K562 (cell line): Measurements from ENCODE around the gene TNFRSF13B. TPM values are rescaled to one million over a fixed set of nuclear protein-coding genes. Genes with fewer than 3 reads are reported as not detected.
A peak's percentile ranks its signal among the peaks of the same experiment; 100 is the strongest.
"Not testable (repeated sequence)": the region's sequence is repeated elsewhere in the genome, so short reads cannot be mapped to it uniquely, and the experiment has no call there.

Experiments used
- ATAC-seq: fragments of 200-7000 bp; cut with Tn5 transposase; 3 replicates; pipeline ENCODE4 v1.9.1; 2020; ENCODE audit warnings: moderate library complexity
- BruUV-seq: library from RNA; stranded (reverse); fragments of 400-500 nt; replicated peaks from 2 replicates; lab custom pipeline; 2021; lab: Mats Ljungman, UMichigan
- CTCF ChIA-PET: fragments of 300-600 bp; formaldehyde crosslinking; extraction: SDS; loops from one replicate; lab custom pipeline; 2021; ENCODE audit warnings: low intra/inter-chr PET ratio; lab: Yijun Ruan, JAX
- POLR2A ChIA-PET: fragments of 300-600, 350-650 bp; sonication (Branson Sonifier 250); formaldehyde crosslinking; extraction: SDS; loops from one replicate; lab custom pipeline; 2021; ENCODE audit warnings: antibody characterized with exemption, inconsistent platforms; lab: Yijun Ruan, JAX
- DNase-seq, 4 experiments: peaks; one replicate each; pipeline versions ENCODE4 v3.0.0 to v3.0.0-alpha.2; 2011 to 2018; ENCODE audit warnings: low spot score in 3 of 4, mixed read lengths in 3 of 4; ENCODE audit errors: extremely low read depth in 1 of 4
- FAIRE-seq: peaks from 2 replicates; lab custom pipeline; 2011; peaks lifted over from hg19 to GRCh38; lab: Jason Lieb, UNC
- H2AFZ ChIP-seq: 2 replicates; pipeline ENCODE4 v1.6.0; 2011; ENCODE audit warnings: low read depth, low read length, control low read depth, inconsistent platforms
- H3K27ac ChIP-seq: fragments of 200-600 bp; 3 replicates; pipeline ENCODE4 v1.8.0; 2011; ENCODE audit warnings: low read depth, mild to moderate bottlenecking, control low read depth, inconsistent platforms, low read length, moderate library complexity, mixed read lengths; ENCODE audit errors: extremely low read depth
- H3K27me3 ChIP-seq, 2 experiments: fragments of 300-600 bp in 1 of 2; 2 replicates in 1 of 2; 3 replicates in 1 of 2; pipeline versions ENCODE4 v1.6.0 to v1.8.0; 2011; ENCODE audit warnings: inconsistent platforms in 2 of 2, low read length in 2 of 2, mild to moderate bottlenecking in 1 of 2, mixed read lengths in 1 of 2, moderate library complexity in 1 of 2; ENCODE audit not compliant: control insufficient read depth in 2 of 2, insufficient read depth in 2 of 2
- H3K36me3 ChIP-seq: fragments of 300-600 bp; 3 replicates; pipeline ENCODE4 v1.8.0; 2011; ENCODE audit warnings: mild to moderate bottlenecking, low read length, inconsistent platforms; ENCODE audit not compliant: control insufficient read depth, insufficient read depth
- H3K4me1 ChIP-seq, 2 experiments: fragments of 200-600 bp in 1 of 2; replicated peaks in 1 of 2; 2 replicates in 1 of 2; 3 replicates in 1 of 2; pipeline versions ENCODE4 v1.5.1 to v1.8.0; 2011; ENCODE audit warnings: inconsistent platforms in 2 of 2, low read length in 2 of 2, mild to moderate bottlenecking in 1 of 2, mixed read lengths in 1 of 2, moderate library complexity in 1 of 2; ENCODE audit not compliant: control insufficient read depth in 2 of 2, insufficient read depth in 2 of 2
- H3K4me2 ChIP-seq: 2 replicates; pipeline ENCODE4 v1.6.1; 2011; ENCODE audit warnings: low read length, control low read depth, inconsistent platforms, mixed read lengths; ENCODE audit not compliant: insufficient read depth
- H3K4me3 ChIP-seq: fragments of 200-600 bp; sonication (generic), shearing (Covaris generic); 2 replicates; pipeline ENCODE4 v1.5.1; 2016; ENCODE audit warnings: control low read depth, inconsistent platforms
- H3K79me2 ChIP-seq: fragments of 200-600 bp; 3 replicates; pipeline ENCODE4 v1.8.0; 2011; ENCODE audit warnings: low read length, inconsistent platforms; ENCODE audit not compliant: control insufficient read depth, insufficient read depth
- H3K9ac ChIP-seq, 2 experiments: 2 replicates each; pipeline versions ENCODE4 v1.6.0 to v1.6.1; 2011; ENCODE audit warnings: low read depth in 2 of 2, low read length in 2 of 2, control low read depth in 1 of 2, inconsistent platforms in 1 of 2, mild to moderate bottlenecking in 1 of 2, mixed read lengths in 1 of 2; ENCODE audit not compliant: insufficient read depth in 1 of 2
- H3K9me1 ChIP-seq: one replicate; pipeline ENCODE4 v1.6.0; 2011; ENCODE audit warnings: inconsistent platforms, mild to moderate bottlenecking, low read length, moderate library complexity; ENCODE audit not compliant: control insufficient read depth, insufficient read depth
- H3K9me3 ChIP-seq: replicated peaks from 2 replicates; pipeline ENCODE4 v1.5.1; 2011; ENCODE audit warnings: low read depth, low read length, inconsistent platforms; ENCODE audit not compliant: control insufficient read depth, insufficient read depth
- H4K20me1 ChIP-seq: replicated peaks from 2 replicates; pipeline ENCODE4 v1.6.1; 2011; ENCODE audit warnings: low read length, inconsistent platforms, mixed read lengths; ENCODE audit not compliant: control insufficient read depth, insufficient read depth
- ATF7 ChIP-seq: fragments of 450-650 bp; IDR thresholded peaks from 2 replicates; pipeline ENCODE4 v1.7.1; 2014; ENCODE audit warnings: mild to moderate bottlenecking, moderate library complexity
- EP300 ChIP-seq: IDR thresholded peaks from 2 replicates; pipeline ENCODE4 v1.6.1; 2012; ENCODE audit warnings: low read length, improper control_type of control experiment
- HSF4 ChIP-seq: fragments of 250-450 bp; sonication (Bioruptor Pico); IDR thresholded peaks from 2 replicates; pipeline ENCODE4 v2.1.2; 2022; ENCODE audit warnings: mild to moderate bottlenecking, moderate library complexity, borderline replicate concordance
- KLF16 ChIP-seq: IDR thresholded peaks from 2 replicates; pipeline ENCODE4 v1.6.1; 2016; ENCODE audit warnings: antibody characterized with exemption
- NFATC3 ChIP-seq: fragments of 450-650 bp; IDR thresholded peaks from 2 replicates; pipeline ENCODE4 v1.6.1; 2017; ENCODE audit warnings: mild to moderate bottlenecking
- SIRT6 ChIP-seq: IDR thresholded peaks from one replicate; pipeline ENCODE4 v1.6.1; 2012; ENCODE audit warnings: low read depth, mild to moderate bottlenecking, control low read depth, inconsistent platforms, low read length, moderate library complexity
- TARDBP ChIP-seq: fragments of 450-650 bp; IDR thresholded peaks from 2 replicates; pipeline ENCODE4 v1.6.1; 2016
- TBL1XR1 ChIP-seq, 2 experiments: IDR thresholded peaks; 2 replicates each; pipeline ENCODE4 v1.6.1; 2012; ENCODE audit warnings: improper control_type of control experiment in 2 of 2, low read length in 2 of 2, mild to moderate bottlenecking in 1 of 2
- TRIM24 ChIP-seq, 2 experiments: fragments of 450-650 bp; IDR thresholded peaks; 2 replicates each; pipeline ENCODE4 v1.6.1; 2016
- ZNF174 ChIP-seq: fragments of 250-450 bp; sonication (Bioruptor Pico); IDR thresholded peaks from 2 replicates; pipeline ENCODE4 v1.4.0; 2020; ENCODE audit warnings: mild to moderate bottlenecking
- ZNF707 ChIP-seq: fragments of 250-450 bp; sonication (Bioruptor Pico); conservative IDR thresholded peaks from 2 replicates; pipeline ENCODE4 v1.8.0; 2022; ENCODE audit warnings: inconsistent platforms, mild to moderate bottlenecking, moderate library complexity
- WGBS: fragments of 100-300 bp; shearing (Covaris generic); methylation state at CpG from one replicate; pipeline ENCODE4 v1.1.6; 2016; ENCODE audit warnings: low coverage, mixed read lengths; ENCODE audit not compliant: insufficient coverage; ENCODE audit errors: missing lambda C conversion rate; 5-methylcytosine and 5-hydroxymethylcytosine counted together
- in situ Hi-C: fragments of 300-500 bp; cut with MboI; formaldehyde crosslinking; loops from 4 replicates; pipeline ENCODE4 v1.15.0; 2018; ENCODE audit warnings: inconsistent platforms, mixed read lengths
- intact Hi-C: fragments of 100-400 bp; cut with micrococcal nuclease; formaldehyde crosslinking; loops from 2 replicates; pipeline ENCODE4 v1.14.2; 2022
- polyA plus RNA-seq, 8 experiments: library from polyadenylated mRNA; depleted of rRNA in 4 of 8; stranded (reverse) in 5 of 8; unstranded in 3 of 8; fragments of >200 nt; fragmentation: Nextera tagmentation in 2 of 8; fragmentation: Illumina TruSeq in 1 of 8; extraction: Ambion mirVana in 2 of 8; extraction: Trizol in 1 of 8; gene quantifications; 2 replicates each; pipeline versions ENCODE4 v1.2.1 to v1.2.3, GENCODE V29; 2011 to 2014; ENCODE audit warnings: inconsistent platforms in 1 of 8, missing spikeins in 1 of 8
- total RNA-seq, 7 experiments: library from RNA; depleted of rRNA in 6 of 7; stranded (reverse); fragments of >200 nt in 6 of 7; fragmentation: Illumina TruSeq in 2 of 7; extraction: Trizol in 2 of 7; gene quantifications; 2 replicates each; pipeline versions ENCODE4 v1.2.1 to v1.2.3, GENCODE V29; 2011 to 2021; ENCODE audit warnings: low replicate concordance in 1 of 7
- TF ChIP-seq, protein P1 (sequence below): IDR thresholded peaks from 2 replicates; pipeline ENCODE4 v1.6.1; 2011; ENCODE audit not compliant: insufficient read length; ENCODE audit errors: extremely low read depth
- TF ChIP-seq, protein P2 (sequence below), 2 experiments: fragments of 450-650 bp in 1 of 2; sonication (generic) in 1 of 2; formaldehyde crosslinking; conservative IDR thresholded peaks; 2 replicates each; pipeline versions ENCODE4 v1.4.0 to v1.8.1; 2020 to 2022; ENCODE audit warnings: mild to moderate bottlenecking in 1 of 2, missing genetic modification reagents in 1 of 2
- TF ChIP-seq, protein P3 (sequence below), 2 experiments: fragments of 450-650 bp in 1 of 2; sonication (generic) in 1 of 2; formaldehyde crosslinking in 1 of 2; IDR thresholded peaks in 1 of 2; conservative IDR thresholded peaks in 1 of 2; 2 replicates each; pipeline versions ENCODE4 v1.6.1 to v1.8.1; 2016 to 2023; ENCODE audit warnings: mild to moderate bottlenecking in 2 of 2, moderate library complexity in 2 of 2, inconsistent platforms in 1 of 2, missing genetic modification reagents in 1 of 2

TNFRSF13B gene
- total and polyA plus RNA-seq, 9 of the 15 experiments (the other 6 are each of a cell fraction or from before 2014, with no cell fraction given): not detected

DNA sequence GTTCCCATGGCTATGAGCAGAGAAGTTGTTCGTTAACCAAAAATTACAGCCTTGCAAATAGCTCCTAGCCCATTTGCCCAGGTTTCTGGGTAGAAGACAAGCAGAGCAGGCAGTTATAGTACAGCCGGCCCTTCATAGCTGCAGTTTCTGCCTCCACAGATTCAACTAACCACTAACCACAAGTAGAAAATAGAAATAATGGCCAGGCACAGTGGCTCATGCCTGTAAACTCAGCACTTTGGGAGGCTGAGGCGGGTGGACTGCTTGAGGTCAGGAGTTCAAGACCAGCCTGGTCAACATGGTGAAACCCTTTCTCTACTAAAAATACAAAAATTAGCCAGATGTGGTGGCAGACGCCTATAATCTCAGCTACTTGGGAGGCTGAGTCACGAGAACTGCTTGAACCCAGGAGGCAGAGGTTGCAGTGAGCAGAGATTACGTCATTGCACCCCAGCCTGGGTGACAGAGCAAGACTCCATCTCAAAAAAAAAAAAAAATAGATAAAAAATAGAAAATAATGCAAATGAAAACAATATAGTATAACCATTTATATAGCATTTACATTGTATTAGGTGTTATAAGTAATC lies 7.4 kb upstream of the TNFRSF13B start:
- not testable (repeated sequence) for H3K4me2 ChIP-seq

DNA sequence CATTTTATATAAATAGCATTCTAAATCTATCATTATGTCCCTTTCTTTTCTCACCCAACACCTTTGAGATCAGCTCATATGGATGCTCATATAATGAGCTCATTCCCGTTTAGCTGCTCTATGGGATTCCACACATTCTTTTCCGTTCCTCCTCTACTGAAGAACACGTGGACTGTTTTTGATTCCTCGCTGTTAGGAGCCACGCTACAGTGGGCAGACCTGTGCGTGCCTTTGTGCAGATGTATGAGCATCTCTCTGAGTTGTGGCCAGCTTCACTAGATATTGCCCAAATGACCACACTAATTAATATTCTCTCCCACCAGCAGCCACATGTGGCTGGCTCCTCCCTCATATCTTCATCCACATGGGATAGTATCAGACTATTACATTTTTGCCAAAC lies 6.0 kb upstream of the TNFRSF13B start:
- POLR2A ChIA-PET: interaction anchor here (1.0 kb wide), 1 partner anchor 28 kb away, joined by 3 read pairs; no protein-coding TSS in a partner anchor
- Histone ChIP-seq H2AFZ (no peak overlapping the region), H3K27me3 (peaks cover 27 to 48% of the 10 kb centered on the region in 2 experiments), H3K4me2 (no peak overlapping the region), H3K9ac (no peak overlapping the region), H3K79me2 (no peaks in the 10 kb centered on the region), H3K36me3 (no peaks in the 10 kb centered on the region), H3K27ac (no peak overlapping the region), H3K9me1 (no peaks in the 10 kb centered on the region), H3K4me1 (no peaks in the 10 kb centered on the region; a peak in 1 of 5 replicates), H4K20me1 (no peaks in the 10 kb centered on the region; the same call in 1 of the 2 replicates), H3K4me3 (no peak overlapping the region), H3K9me3 (no peaks in the 10 kb centered on the region)
- in situ Hi-C loops (loop anchor here (25.0 kb wide), 1 partner anchor 659 kb away; no protein-coding TSS in a partner anchor), intact Hi-C loops (no loop called here)
- ATAC-seq: no peak
- no TSS peak for BruUV-seq
- CTCF ChIA-PET: no interaction called here
- FAIRE-seq: no peak
- DNase-seq: no peak
- 0% methylated on average over 6 of the region's 6 CpGs for WGBS
- no peak for TF ChIP-seq ZNF174 (CRISPR knock-in tag)
- TF ChIP-seq NFATC3: no peak
- TF ChIP-seq, protein P1, sequence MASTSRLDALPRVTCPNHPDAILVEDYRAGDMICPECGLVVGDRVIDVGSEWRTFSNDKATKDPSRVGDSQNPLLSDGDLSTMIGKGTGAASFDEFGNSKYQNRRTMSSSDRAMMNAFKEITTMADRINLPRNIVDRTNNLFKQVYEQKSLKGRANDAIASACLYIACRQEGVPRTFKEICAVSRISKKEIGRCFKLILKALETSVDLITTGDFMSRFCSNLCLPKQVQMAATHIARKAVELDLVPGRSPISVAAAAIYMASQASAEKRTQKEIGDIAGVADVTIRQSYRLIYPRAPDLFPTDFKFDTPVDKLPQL: no peak
- TF ChIP-seq HSF4: no peak
- no peak for TF ChIP-seq SIRT6
- TF ChIP-seq, protein P2, sequence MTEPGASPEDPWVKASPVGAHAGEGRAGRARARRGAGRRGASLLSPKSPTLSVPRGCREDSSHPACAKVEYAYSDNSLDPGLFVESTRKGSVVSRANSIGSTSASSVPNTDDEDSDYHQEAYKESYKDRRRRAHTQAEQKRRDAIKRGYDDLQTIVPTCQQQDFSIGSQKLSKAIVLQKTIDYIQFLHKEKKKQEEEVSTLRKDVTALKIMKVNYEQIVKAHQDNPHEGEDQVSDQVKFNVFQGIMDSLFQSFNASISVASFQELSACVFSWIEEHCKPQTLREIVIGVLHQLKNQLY (CRISPR knock-in tag; conservative IDR thresholded peaks at IDR 0.05): no peak
- TF ChIP-seq TRIM24 (IDR thresholded peaks at IDR 0.05): no peak
- no peak for TF ChIP-seq KLF16
- TF ChIP-seq TARDBP: no peak
- no peak for TF ChIP-seq ZNF707 (CRISPR knock-in tag)
- TF ChIP-seq EP300: no peak
- TF ChIP-seq TBL1XR1 (IDR thresholded peaks at IDR 0.05; ENCODE audit: low read length in 2 of 2): no peak

More for the DNA sequence above, 7.4 kb upstream of the TNFRSF13B start:
- H3K9ac ChIP-seq, FAIRE-seq, CTCF ChIA-PET, H3K4me3 ChIP-seq, H3K9me3 ChIP-seq, H2AFZ ChIP-seq, BruUV-seq, H3K4me1 ChIP-seq, H3K79me2 ChIP-seq, DNase-seq, ATAC-seq, intact Hi-C loops, H3K36me3 ChIP-seq, H4K20me1 ChIP-seq, H3K27ac ChIP-seq, H3K9me1 ChIP-seq: not testable (repeated sequence)
- H3K27me3 ChIP-seq: peaks cover 28 to 47% of the 10 kb centered on the region in 2 experiments
- WGBS: 2% methylated on average over 6 of the region's 6 CpGs
- POLR2A ChIA-PET: interaction anchor here (0.6 kb wide), 1 partner anchor 714 kb away, joined by 3 read pairs; no protein-coding TSS in a partner anchor
- TF ChIP-seq ATF7: 0 out of 2 replicates have a peak, but pooled peaks have one; percentile 29
- TF ChIP-seq, protein P3, sequence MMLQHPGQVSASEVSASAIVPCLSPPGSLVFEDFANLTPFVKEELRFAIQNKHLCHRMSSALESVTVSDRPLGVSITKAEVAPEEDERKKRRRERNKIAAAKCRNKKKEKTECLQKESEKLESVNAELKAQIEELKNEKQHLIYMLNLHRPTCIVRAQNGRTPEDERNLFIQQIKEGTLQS (IDR thresholded peaks at IDR 0.05): peak; percentile 38; the same call in 1 of the 2 replicates
- TF ChIP-seq, protein P3 (CRISPR knock-in tag; conservative IDR thresholded peaks at IDR 0.05): not testable (repeated sequence)
- in situ Hi-C loops: loop anchor here (25.0 kb wide), 1 partner anchor 658 kb away; no protein-coding TSS in a partner anchor
